ENCODE data around the gene RFXANK.
"Not testable (repeated sequence)": the region's sequence is repeated elsewhere in the genome, so short reads cannot be mapped to it uniquely, and the experiment has no call there.

RFXANK gene

DNA sequence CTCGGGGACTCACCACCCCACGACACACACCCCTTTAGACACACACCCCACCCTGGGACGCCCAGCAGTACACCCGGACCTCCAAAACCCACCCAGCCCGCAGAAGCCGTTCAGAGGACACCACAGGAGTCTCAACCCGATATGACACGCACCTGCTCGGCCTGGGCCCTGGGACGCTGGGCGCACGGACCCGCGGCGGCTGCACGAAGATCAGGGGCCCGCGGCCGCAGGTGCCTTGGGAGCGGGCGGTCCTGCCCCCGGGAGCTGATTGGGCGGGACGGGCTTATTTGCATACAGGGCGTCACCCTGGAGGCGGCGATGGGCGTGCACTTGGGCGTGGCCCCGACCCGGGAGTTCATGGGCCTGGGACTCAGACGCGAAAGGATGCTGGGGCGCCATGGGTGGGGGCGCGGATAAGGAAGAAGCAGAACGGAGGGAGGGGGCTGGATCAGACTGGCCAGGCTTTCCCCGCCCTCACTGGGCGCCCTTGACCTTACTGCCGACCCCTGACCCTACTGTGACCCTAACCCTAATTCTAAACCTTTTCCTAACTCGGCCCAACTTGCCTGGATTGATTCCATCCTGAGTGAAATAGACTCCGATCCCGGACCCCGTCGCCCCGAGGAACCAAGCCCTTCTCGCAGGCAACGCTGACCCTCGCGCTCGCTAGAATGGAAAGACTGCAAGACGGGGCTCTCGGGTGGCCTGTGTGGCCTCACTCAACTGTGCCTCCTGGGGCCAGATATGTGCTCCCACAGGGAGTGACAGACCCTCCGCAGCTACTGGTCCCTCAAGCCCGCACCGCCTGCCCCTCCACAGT is 21.8 kb upstream of the RFXANK start, which contains the start of gene MEF2B:
Gene MEF2B, minus strand, starts transcription at position 211 of the 820 bp plus-strand sequence. CDS start 19,528 bp downstream, outside the sequence.
- DNase-seq, result no peak

- no peak for DNase-seq
These were observed 21.0 kb upstream of the RFXANK start for GRCh38 chr19:19170873-19171672.

GRCh38 chr19:19171821-19172532 is 20.1 kb upstream of the RFXANK start:
- no peak for DNase-seq

DNA sequence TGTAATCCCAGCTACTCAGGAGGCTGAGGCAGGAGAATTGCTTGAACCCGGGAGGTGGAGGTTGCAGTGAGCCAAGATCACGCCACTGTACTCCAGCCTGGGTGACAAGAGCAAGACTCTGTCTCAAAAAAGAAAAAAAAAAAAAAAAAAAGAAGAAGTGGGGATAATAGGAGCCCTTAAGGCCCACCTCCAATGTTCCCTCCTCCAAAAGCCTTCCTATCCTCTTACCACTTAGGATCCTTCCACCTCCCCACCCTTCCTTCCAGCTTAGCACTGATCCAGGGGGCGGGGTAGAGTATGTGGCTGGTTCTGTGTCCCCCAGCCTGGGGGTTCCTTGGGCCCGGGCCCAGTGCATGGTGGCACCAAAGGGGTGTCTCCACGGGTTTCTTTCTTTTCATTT is 18.8 kb upstream of the RFXANK start:
- DNase-seq, result not testable (repeated sequence)

GRCh38 chr19:19176950-19177349 is 15.1 kb upstream of the RFXANK start:
- DNase-seq, result no peak

DNA sequence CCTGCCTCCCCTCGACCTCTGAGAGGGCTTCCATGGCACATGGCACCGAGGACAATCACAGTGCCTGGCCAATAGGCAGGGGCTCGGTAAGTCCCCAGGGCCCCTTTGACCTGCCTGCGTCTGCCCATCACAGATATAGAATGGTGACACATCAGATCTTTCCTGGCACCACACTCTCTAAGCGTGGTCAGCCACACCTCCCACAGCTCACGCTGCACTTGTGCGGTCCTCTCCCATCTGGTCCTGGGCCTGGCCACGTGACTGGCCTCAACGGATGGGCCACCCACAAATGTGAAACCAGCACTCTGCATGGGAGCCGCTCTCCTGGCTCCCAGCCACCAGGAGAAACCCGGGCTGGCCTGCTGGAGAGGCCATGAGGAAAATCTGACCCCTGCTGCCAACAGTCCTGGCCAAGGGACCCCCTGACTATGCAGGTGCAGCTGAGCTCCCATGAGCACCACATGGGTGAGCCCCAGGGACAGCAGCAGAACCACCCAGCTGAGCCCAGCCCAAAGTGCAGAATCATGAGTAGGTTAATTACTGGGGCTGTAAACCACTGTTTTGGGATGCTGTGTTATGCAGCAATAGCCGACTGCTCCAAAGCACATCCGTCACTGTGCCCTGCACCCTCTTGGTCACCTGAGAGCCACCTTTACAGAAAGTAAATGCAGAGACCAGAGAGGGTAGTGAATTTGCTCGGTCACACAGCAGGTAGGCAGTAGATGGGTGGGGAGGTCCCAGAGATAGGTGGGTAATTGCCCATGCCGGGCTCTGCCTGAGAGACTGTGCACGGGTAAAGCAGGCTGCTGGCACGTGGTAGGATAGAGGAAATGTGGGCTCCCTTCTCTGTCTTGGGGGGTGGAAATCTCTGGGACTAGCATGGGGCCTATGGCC is 12.3 kb upstream of the RFXANK start:
- DNase-seq, result no peak

DNA sequence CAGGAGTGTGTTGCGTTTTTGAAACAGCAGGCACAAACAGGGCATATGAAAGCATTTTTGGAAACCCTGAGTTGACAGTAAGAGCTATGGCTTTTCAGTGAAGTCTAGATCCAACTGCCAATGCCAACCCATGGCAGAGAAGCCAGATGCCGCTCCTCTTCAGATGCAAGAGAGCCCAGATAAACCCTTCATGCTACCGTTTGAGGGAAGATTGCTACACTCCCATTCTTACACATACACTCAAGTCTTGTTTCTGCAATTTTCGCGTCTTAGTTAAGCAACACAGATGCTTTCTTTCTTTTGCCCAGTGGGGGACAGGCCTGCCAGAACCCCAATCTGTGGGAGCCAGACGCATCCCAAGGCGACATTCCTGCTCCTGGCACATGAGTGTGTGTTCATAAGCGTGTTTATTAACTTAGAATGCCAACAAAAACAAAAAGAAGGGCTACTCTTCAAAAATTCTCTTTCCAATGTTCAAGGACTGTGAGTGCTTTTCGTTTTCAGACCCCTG is 10.5 kb upstream of the RFXANK start:
- DNase-seq, result no peak

GRCh38 chr19:19185853-19186740 is 6.0 kb upstream of the RFXANK start:
- no peak for DNase-seq

DNA sequence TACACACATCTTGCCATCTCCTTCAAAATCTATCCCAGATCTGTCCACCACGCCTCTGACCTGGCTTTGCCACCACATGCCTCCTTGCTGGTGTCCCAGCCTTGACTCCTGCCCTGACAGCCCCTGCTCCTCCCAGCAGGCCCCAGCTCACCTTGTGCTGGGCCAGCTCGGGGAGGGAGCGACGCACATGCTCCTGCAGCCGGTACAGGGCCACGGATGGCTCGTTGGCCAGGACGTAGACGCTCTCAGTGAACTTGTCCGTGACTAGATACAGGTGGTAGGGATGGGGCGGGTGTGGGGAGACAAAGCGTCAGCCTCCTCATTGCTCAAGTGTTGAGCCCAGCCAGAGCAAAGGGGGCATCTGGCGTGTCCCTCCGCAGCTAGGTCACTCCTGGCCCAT is 5.3 kb upstream of the RFXANK start:
- no peak for DNase-seq

GRCh38 chr19:19191768-19192077 is 335 bp upstream of the RFXANK start:
- DNase-seq, result no peak

- DNase-seq, result no peak
These were observed 909 bp downstream of the RFXANK start for GRCh38 chr19:19192910-19193423.

GRCh38 chr19:19193926-19194325 is 1.9 kb downstream of the RFXANK start:
- no peak for DNase-seq

DNA sequence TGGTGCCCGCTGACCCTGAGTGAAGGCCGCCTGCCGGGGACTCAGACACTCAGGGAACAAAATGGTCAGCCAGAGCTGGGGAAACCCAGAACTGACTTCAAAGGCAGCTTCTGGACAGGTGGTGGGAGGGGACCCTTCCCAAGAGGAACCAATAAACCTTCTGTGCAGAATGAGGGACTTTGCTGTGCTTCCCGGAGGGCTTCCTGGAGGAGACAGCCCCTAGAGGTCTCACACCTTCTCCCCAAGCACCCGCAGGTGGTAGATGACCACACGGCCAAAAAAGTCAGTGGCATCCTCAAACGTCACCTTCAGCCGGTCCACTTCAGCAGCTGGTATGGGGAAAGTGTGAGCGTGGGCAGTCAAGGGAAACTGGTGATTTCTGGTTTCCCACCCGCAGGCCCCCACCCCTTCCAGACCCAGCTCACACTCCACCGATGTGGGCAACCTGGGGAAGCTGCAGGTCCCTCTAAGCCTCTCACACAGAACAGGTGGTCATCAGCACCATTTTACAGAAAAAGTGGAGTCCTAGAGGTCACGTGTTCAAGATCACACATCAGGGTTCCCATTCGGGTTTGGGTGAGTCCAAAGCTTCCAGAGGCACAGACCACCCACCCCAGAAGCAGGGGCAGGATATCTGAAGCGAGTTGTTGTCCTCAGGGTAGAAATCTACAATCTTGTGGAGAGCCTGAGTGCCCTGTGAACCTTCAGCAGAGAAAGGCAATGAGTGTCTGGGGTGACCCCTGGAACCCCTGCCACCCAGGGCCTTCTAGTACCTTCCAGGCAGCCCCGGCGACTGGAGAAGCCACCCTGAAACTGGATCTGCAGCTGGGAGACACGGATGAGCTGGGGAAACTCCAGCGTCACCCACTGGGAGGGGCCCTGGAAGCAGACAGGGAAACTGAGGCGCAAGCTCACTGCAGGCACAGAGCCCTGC is 9.9 kb downstream of the RFXANK start:
- no peak for DNase-seq

- DNase-seq, result no peak
These were observed 10.6 kb downstream of the RFXANK start for GRCh38 chr19:19202707-19203011.

DNA sequence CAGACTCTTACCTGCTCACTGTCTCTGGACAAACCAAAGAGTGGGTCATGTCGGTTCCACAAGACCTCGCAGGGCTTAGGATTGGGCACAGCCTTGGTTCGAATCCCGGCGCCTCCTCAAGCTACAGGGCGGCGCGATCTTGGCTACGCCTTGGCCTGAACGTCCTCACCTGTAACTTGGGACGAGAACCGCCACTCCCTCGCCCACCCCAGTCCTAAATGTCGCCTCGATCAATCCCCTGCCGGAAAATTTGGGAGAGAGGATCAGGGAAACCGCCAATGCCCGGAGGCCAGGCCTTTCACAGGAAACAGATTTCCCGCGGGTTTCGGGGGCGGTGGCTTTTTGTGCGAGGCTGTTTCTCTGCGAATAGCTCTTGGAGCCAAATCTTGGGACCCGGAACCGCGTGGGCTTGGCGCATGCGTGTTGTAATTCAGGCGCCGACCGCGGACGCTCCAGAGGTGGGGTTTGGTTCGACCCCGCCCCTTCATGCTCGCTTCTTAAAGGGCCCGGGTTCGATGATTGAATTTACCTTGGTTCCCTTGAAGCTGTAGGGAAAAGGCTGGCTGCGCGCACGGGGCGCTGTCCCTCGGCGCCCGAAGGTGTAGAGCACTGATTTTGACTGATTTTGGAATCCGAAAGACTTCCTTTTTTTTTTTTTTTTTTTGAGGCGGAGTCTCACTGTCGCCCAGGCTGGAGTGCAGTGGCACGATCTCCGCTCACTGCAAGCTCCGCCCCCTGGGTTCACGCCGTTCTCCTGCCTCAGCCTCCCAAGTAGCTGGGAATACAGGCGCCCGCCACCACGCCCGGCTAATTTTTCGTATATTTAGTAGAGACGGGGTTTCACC is 11.2 kb downstream of the RFXANK start, which contains the start of gene NR2C2AP:
Gene NR2C2AP, minus strand, starts transcription at position 403 of the 845 bp plus-strand sequence. Its CDS starts 354 bp downstream, at position 49.
- peak; percentile 66 for DNase-seq

GRCh38 chr19:19204181-19204580 is 12.1 kb downstream of the RFXANK start:
- DNase-seq, result no peak

GRCh38 chr19:19205416-19206410 is 13.7 kb downstream of the RFXANK start:
- DNase-seq, result no peak
